Superior temporal gyrus (tissue), 1 donor: ENCODE results near the gene PIGU.
"Not testable (repeated sequence)": the region's sequence is repeated elsewhere in the genome, so short reads cannot be mapped to it uniquely, and the experiment has no call there.

Source experiments
- DNase-seq: peaks from one replicate; pipeline ENCODE4 v3.0.0-alpha.2; 2016; ENCODE audit errors: extremely low spot score

Gene PIGU

GRCh38 chr20:34706912-34707784 is 30.3 kb upstream of the PIGU start:
- DNase-seq = no peak

- no peak for DNase-seq
Observed at GRCh38 chr20:34706302-34706875, 29.5 kb upstream of the PIGU start.

GRCh38 chr20:34705397-34706301 is 28.8 kb upstream of the PIGU start:
- DNase-seq = no peak

GRCh38 chr20:34705008-34705396 is 28.1 kb upstream of the PIGU start:
- peak; percentile 34 for DNase-seq

- peak; percentile 92 for DNase-seq
Observed at GRCh38 chr20:34704177-34705007, 27.5 kb upstream of the PIGU start, which contains the start of gene TP53INP2. TP53INP2 (plus strand) TSS chr20:34704344; CDS start chr20:34708740, 4,396 bp downstream.

- DNase-seq = peak; percentile 43
Observed at GRCh38 chr20:34703424-34704176, 26.7 kb upstream of the PIGU start.

GRCh38 chr20:34703061-34703423 is 26.1 kb upstream of the PIGU start:
- no peak for DNase-seq

- DNase-seq = no peak
Observed at GRCh38 chr20:34701405-34702085, 24.7 kb upstream of the PIGU start.

GRCh38 chr20:34693414-34693813 is 16.5 kb upstream of the PIGU start:
- no peak for DNase-seq

- DNase-seq = no peak
Observed at GRCh38 chr20:34691838-34692237, 14.9 kb upstream of the PIGU start.

GRCh38 chr20:34689486-34689885 is 12.6 kb upstream of the PIGU start:
- no peak for DNase-seq

GRCh38 chr20:34683667-34684066 is 6.8 kb upstream of the PIGU start:
- no peak for DNase-seq

- DNase-seq = no peak
Observed at GRCh38 chr20:34680586-34681175, 3.8 kb upstream of the PIGU start.

GRCh38 chr20:34675993-34676641 is 775 bp downstream of the PIGU start:
- peak; percentile 23 for DNase-seq

- no peak for DNase-seq
Observed at GRCh38 chr20:34675561-34675960, 1.3 kb downstream of the PIGU start.

GRCh38 chr20:34673412-34673811 is 3.5 kb downstream of the PIGU start:
- no peak for DNase-seq

GRCh38 chr20:34669094-34669493 is 7.8 kb downstream of the PIGU start:
- no peak for DNase-seq

- DNase-seq = not testable (repeated sequence)
Observed at GRCh38 chr20:34664751-34665150, 12.1 kb downstream of the PIGU start.
